ENCODE measurements around the gene INTS12.

Gene INTS12

DNA sequence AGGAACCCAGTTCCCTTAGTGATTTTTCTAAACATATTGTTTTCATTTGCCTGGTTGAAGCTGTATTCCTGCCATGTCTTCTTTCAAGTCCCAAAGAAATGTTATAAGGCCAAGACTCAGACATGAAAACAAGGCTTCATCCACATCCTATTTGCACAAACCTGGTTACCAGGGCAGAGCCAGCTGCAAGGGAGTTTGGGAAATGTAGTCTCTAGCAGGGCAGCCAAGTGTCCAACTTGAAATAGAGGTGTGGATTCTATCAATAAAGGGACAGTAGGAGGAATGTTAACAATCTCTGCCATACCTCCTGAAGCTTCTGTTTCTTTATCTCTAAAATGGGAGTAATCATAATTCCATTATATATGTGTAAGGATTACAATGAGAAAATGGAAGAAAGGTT, 56.6 kb downstream of the INTS12 start:
- TF ChIP-seq, protein P1, sequence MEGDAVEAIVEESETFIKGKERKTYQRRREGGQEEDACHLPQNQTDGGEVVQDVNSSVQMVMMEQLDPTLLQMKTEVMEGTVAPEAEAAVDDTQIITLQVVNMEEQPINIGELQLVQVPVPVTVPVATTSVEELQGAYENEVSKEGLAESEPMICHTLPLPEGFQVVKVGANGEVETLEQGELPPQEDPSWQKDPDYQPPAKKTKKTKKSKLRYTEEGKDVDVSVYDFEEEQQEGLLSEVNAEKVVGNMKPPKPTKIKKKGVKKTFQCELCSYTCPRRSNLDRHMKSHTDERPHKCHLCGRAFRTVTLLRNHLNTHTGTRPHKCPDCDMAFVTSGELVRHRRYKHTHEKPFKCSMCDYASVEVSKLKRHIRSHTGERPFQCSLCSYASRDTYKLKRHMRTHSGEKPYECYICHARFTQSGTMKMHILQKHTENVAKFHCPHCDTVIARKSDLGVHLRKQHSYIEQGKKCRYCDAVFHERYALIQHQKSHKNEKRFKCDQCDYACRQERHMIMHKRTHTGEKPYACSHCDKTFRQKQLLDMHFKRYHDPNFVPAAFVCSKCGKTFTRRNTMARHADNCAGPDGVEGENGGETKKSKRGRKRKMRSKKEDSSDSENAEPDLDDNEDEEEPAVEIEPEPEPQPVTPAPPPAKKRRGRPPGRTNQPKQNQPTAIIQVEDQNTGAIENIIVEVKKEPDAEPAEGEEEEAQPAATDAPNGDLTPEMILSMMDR (IDR thresholded peaks at IDR 0.05), result no peak
- no peaks in the 10 kb centered on the region for H3K9me3 ChIP-seq
- H3K4me3 ChIP-seq, result no peak overlapping the region
- H3K27ac ChIP-seq, result no peak overlapping the region
- H3K27me3 ChIP-seq, result no peaks in the 10 kb centered on the region
- no peak for DNase-seq
- no peaks in the 10 kb centered on the region for H3K36me3 ChIP-seq
- H3K4me1 ChIP-seq, result no peaks in the 10 kb centered on the region
- intact Hi-C loops (cut with DNase I; ENCODE audit: low total_unique reads), result no loop called here

- H3K27me3 ChIP-seq, result no peaks in the 10 kb centered on the region
- TF ChIP-seq, protein P1 (IDR thresholded peaks at IDR 0.05), result no peak
- no peaks in the 10 kb centered on the region for H3K4me1 ChIP-seq
- no peak overlapping the region for H3K4me3 ChIP-seq
- intact Hi-C loops (cut with DNase I; ENCODE audit: low total_unique reads), result no loop called here
- no peak for DNase-seq
- H3K36me3 ChIP-seq, result no peaks in the 10 kb centered on the region
- no peaks in the 10 kb centered on the region for H3K9me3 ChIP-seq
- no peak overlapping the region for H3K27ac ChIP-seq
Observed at GRCh38 chr4:105650190-105650589, 58.3 kb downstream of the INTS12 start.

GRCh38 chr4:105645440-105645839, 63.0 kb downstream of the INTS12 start:
- DNase-seq, result no peak
- H3K4me3 ChIP-seq, result no peak overlapping the region
- H3K9me3 ChIP-seq, result no peaks in the 10 kb centered on the region
- no peaks in the 10 kb centered on the region for H3K4me1 ChIP-seq
- intact Hi-C loops (cut with DNase I; ENCODE audit: low total_unique reads), result no loop called here
- H3K27ac ChIP-seq, result no peak overlapping the region
- TF ChIP-seq, protein P1 (IDR thresholded peaks at IDR 0.05), result no peak
- H3K36me3 ChIP-seq, result no peaks in the 10 kb centered on the region
- no peaks in the 10 kb centered on the region for H3K27me3 ChIP-seq

DNA sequence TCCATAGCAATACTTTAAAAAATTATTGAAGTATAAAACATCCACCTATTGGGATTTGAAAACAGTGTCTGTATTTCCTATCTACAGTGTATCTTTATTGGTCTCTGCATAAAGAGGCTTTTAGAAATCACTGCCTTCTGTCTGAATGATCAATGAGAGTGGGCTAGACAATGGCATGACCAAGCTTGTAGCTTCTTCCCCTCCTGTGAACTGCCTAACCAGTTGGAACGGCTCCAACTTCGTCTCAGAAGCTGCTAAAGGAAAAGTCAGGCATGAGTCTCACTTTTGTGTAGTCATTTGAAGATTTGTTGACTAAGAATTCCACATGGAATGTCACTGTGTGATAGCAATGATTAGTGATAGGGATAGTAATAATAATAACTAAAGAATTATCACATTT, 64.2 kb downstream of the INTS12 start:
- no peaks in the 10 kb centered on the region for H3K36me3 ChIP-seq
- intact Hi-C loops (cut with DNase I; ENCODE audit: low total_unique reads), result no loop called here
- DNase-seq, result no peak
- no peaks in the 10 kb centered on the region for H3K27me3 ChIP-seq
- no peak overlapping the region for H3K4me3 ChIP-seq
- H3K27ac ChIP-seq, result no peak overlapping the region
- TF ChIP-seq, protein P1 (IDR thresholded peaks at IDR 0.05), result no peak
- no peaks in the 10 kb centered on the region for H3K4me1 ChIP-seq
- no peaks in the 10 kb centered on the region for H3K9me3 ChIP-seq

- Histone ChIP-seq H3K4me1 (peaks cover 0 to 7% (median 3%) of the 10 kb centered on the region in 4 donors), H3K27me3 (no peaks in the 10 kb centered on the region), H3K9me3 (no peaks in the 10 kb centered on the region), H3K4me3 (no peak overlapping the region), H3K36me3 (no peaks in the 10 kb centered on the region), H3K27ac (no peak overlapping the region)
- intact Hi-C loops (cut with DNase I; ENCODE audit: low total_unique reads), result no loop called here
- DNase-seq, result no peak
- TF ChIP-seq, protein P1 (IDR thresholded peaks at IDR 0.05), result no peak
Observed at GRCh38 chr4:105641845-105642244, 66.6 kb downstream of the INTS12 start.
